ENCODE measurements around the gene RNF7. TPM values are rescaled to one million over a fixed set of nuclear protein-coding genes. Genes with fewer than 3 reads are reported as not detected.

The RNF7 gene
- total and polyA plus RNA-seq, 2 donors (not counting 3 experiments of a cell fraction or from before 2014, with no cell fraction given): 120 to 136 TPM

GRCh38 chr3:141793476-141794260, 55.6 kb downstream of the RNF7 start:
- Histone ChIP-seq H3K36me3 (ENCODE audit: control insufficient read depth in 2 of 2, extremely low read depth in 1 of 2, insufficient read depth in 2 of 2, low read length in 2 of 2) (no peaks in the 10 kb centered on the region), H3K9me1 (replicated peaks; ENCODE audit: control insufficient read depth, extremely low read depth, insufficient read depth, low read length) (no peaks in the 10 kb centered on the region), H2AFZ (ENCODE audit: low read depth, low read length) (no peak overlapping the region), H3K79me2 (ENCODE audit: control insufficient read depth, insufficient read depth, low read length) (no peaks in the 10 kb centered on the region), H3K9me3 (replicated peaks; ENCODE audit: control insufficient read depth, insufficient read depth, low read length) (no peaks in the 10 kb centered on the region), H3K4me1 (ENCODE audit: control insufficient read depth, extremely low read depth, insufficient read depth, low read length) (peaks cover 16% of the 10 kb centered on the region), H3K9ac (replicated peaks; ENCODE audit: extremely low read depth, insufficient read depth, low read length) (no peak overlapping the region), H3K27me3 (ENCODE audit: control insufficient read depth in 2 of 2, insufficient read depth in 2 of 2, low read length in 2 of 2) (no peaks in the 10 kb centered on the region), H3K27ac (ENCODE audit: insufficient read depth, low read depth, low read length) (no peak overlapping the region), H3K4me2 (ENCODE audit: insufficient read depth, low read length) (no peak overlapping the region), H3K4me3 (replicated peaks in 1 of 3; ENCODE audit: insufficient read depth in 1 of 3, low read depth in 1 of 3, low read length in 3 of 3) (no peak overlapping the region), H4K20me1 (replicated peaks; ENCODE audit: control insufficient read depth, extremely low read depth, insufficient read depth, low read length) (no peaks in the 10 kb centered on the region)
- ChIA-PET POLR2A (no interaction called here), CTCF (interaction anchor here (1.3 to 1.7 kb wide), 3 partner anchors 10 to 16 kb away, joined by 3 to 7 read pairs (median 3); no protein-coding TSS in a partner anchor)
- dilution Hi-C loops (cut with MboI; ENCODE audit: extremely low pct_ligation_motif_present, low sequenced_read_pairs): no loop called here
- BruUV-seq (replicated peaks): no TSS peak
- TF ChIP-seq MAX (IDR thresholded peaks at IDR 0.05; ENCODE audit: insufficient read depth, insufficient read length): no peak
- TF ChIP-seq POLR2AphosphoS5 (IDR thresholded peaks at IDR 0.05; ENCODE audit: insufficient read depth, low read depth, low read length): no peak
- TF ChIP-seq MYC (IDR thresholded peaks at IDR 0.05; ENCODE audit: low read depth, low read length): no peak
- no peak for TF ChIP-seq POLR2A (IDR thresholded peaks at IDR 0.05; ENCODE audit: low read depth, low read length)
- no peak for TF ChIP-seq GATA2 (IDR thresholded peaks at IDR 0.05; ENCODE audit: insufficient read depth, insufficient read length, low read depth, low read length)
- DNase-seq (ENCODE audit: low read depth, low spot score) (no peak), FAIRE-seq (no peak)
- intact Hi-C loops (cut with micrococcal nuclease): no loop called here

DNA sequence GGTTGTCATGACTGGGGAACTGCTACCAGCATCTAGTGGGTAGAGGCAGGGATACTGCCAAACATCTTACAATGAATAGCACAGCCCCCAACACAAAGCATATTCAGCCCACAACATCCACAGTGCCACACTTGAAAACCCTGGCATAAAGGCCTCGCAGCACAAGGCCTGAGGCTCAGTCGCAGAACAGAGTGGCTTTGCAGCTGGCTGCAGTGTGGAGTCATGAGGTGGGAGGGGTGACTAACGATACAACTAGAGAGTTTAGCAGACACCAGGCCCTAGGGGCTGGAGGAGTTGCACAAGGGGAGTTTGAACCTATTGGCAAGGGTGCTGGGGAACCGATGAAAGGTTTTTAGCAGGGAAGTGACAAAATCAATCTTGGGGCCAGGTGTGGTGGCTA, 57.2 kb downstream of the RNF7 start:
- H3K9me1 ChIP-seq (replicated peaks; ENCODE audit: control insufficient read depth, extremely low read depth, insufficient read depth, low read length): no peaks in the 10 kb centered on the region
- no peak for FAIRE-seq
- TF ChIP-seq MAX (IDR thresholded peaks at IDR 0.05; ENCODE audit: insufficient read depth, insufficient read length) (no peak), POLR2A (IDR thresholded peaks at IDR 0.05; ENCODE audit: low read depth, low read length) (no peak), JUN (IDR thresholded peaks at IDR 0.05; ENCODE audit: borderline replicate concordance, insufficient read depth, insufficient read length, low read depth) (no peak), MYC (IDR thresholded peaks at IDR 0.05; ENCODE audit: low read depth, low read length) (no peak), FOS (IDR thresholded peaks at IDR 0.05; ENCODE audit: borderline replicate concordance, insufficient read depth, low read length) (no peak)
- no peak overlapping the region for H3K4me3 ChIP-seq (replicated peaks in 1 of 3; ENCODE audit: insufficient read depth in 1 of 3, low read depth in 1 of 3, low read length in 3 of 3)
- H2AFZ ChIP-seq (ENCODE audit: low read depth, low read length): no peak overlapping the region
- no peak for DNase-seq (ENCODE audit: low read depth, low spot score)
- dilution Hi-C loops (cut with MboI; ENCODE audit: extremely low pct_ligation_motif_present, low sequenced_read_pairs) (no loop called here), intact Hi-C loops (cut with micrococcal nuclease) (no loop called here)
- ChIA-PET POLR2A (no interaction called here), CTCF (no interaction called here)
- no peak overlapping the region for H3K4me2 ChIP-seq (ENCODE audit: insufficient read depth, low read length)
- BruUV-seq (replicated peaks): no TSS peak
- no peak overlapping the region for H3K27ac ChIP-seq (ENCODE audit: insufficient read depth, low read depth, low read length)
- H3K79me2 ChIP-seq (ENCODE audit: control insufficient read depth, insufficient read depth, low read length): no peaks in the 10 kb centered on the region
- no peaks in the 10 kb centered on the region for H3K27me3 ChIP-seq (ENCODE audit: control insufficient read depth in 2 of 2, insufficient read depth in 2 of 2, low read length in 2 of 2)
- no peaks in the 10 kb centered on the region for H3K36me3 ChIP-seq (ENCODE audit: control insufficient read depth in 2 of 2, extremely low read depth in 1 of 2, insufficient read depth in 2 of 2, low read length in 2 of 2)
- H3K9ac ChIP-seq (replicated peaks; ENCODE audit: extremely low read depth, insufficient read depth, low read length): no peak overlapping the region
- H3K9me3 ChIP-seq (replicated peaks; ENCODE audit: control insufficient read depth, insufficient read depth, low read length): no peaks in the 10 kb centered on the region
- peaks cover 16% of the 10 kb centered on the region for H3K4me1 ChIP-seq (ENCODE audit: control insufficient read depth, extremely low read depth, insufficient read depth, low read length)
- H4K20me1 ChIP-seq (replicated peaks; ENCODE audit: control insufficient read depth, extremely low read depth, insufficient read depth, low read length): no peaks in the 10 kb centered on the region
